SK-N-SH (cell line): ENCODE measurements around the gene SLC6A3. TPM values are rescaled to one million over a fixed set of nuclear protein-coding genes. Genes with fewer than 3 reads are reported as not detected.
"Not testable (repeated sequence)": the region's sequence is repeated elsewhere in the genome, so short reads cannot be mapped to it uniquely, and the experiment has no call there.

Experiments used
- CTCF ChIA-PET: fragments of 300-600, 350-600 bp; formaldehyde crosslinking; extraction: SDS; loops from one replicate; lab custom pipeline; 2021; lab: Yijun Ruan, JAX
- POLR2A ChIA-PET: fragments of 350-600 bp; sonication (Branson Sonifier 250); formaldehyde crosslinking; extraction: SDS; loops from one replicate; lab custom pipeline; 2020; ENCODE audit warnings: antibody characterized with exemption, inconsistent platforms; lab: Yijun Ruan, JAX
- DNase-seq: peaks from one replicate; pipeline ENCODE4 v3.0.0; 2012
- H2AFZ ChIP-seq: fragments of 200-600 bp; sonication (generic); 2 replicates; pipeline ENCODE4 v1.8.1; 2016; ENCODE audit warnings: antibody characterized with exemption, mild to moderate bottlenecking, low read depth
- H3F3A ChIP-seq: fragments of 200-600 bp; sonication (generic); replicated peaks from 2 replicates; pipeline ENCODE3; 2016; ENCODE audit warnings: antibody characterized with exemption, mild to moderate bottlenecking; ENCODE audit not compliant: insufficient read depth
- H3K27ac ChIP-seq, 2 experiments: fragments of 200-500 bp in 1 of 2; fragments of 200-600 bp in 1 of 2; sonication (Bioruptor generic) in 1 of 2; sonication (generic), shearing (Covaris generic) in 1 of 2; 2 replicates each; pipeline versions ENCODE4 v1.5.1 to v1.6.1; 2014 to 2016; ENCODE audit warnings: low read depth in 2 of 2, inconsistent platforms in 1 of 2, low read length in 1 of 2, mild to moderate bottlenecking in 1 of 2, mixed read lengths in 1 of 2
- H3K27me3 ChIP-seq: fragments of 200-600 bp; sonication (generic), shearing (Covaris generic); 2 replicates; pipeline ENCODE4 v1.6.1; 2016; ENCODE audit warnings: mixed run types; ENCODE audit not compliant: insufficient read depth
- H3K36me3 ChIP-seq, 2 experiments: fragments of 200-500 bp in 1 of 2; fragments of 200-600 bp in 1 of 2; sonication (Bioruptor generic) in 1 of 2; sonication (generic) in 1 of 2; replicated peaks in 1 of 2; 2 replicates each; pipeline versions ENCODE3 to v1.5.1; 2014 to 2016; ENCODE audit warnings: low read length in 1 of 2, mild to moderate bottlenecking in 1 of 2; ENCODE audit not compliant: insufficient read depth in 2 of 2, control insufficient read depth in 1 of 2
- H3K4me1 ChIP-seq, 2 experiments: fragments of 200-500 bp in 1 of 2; fragments of 200-600 bp in 1 of 2; sonication (Bioruptor generic) in 1 of 2; sonication (generic), shearing (Covaris generic) in 1 of 2; 2 replicates each; pipeline versions ENCODE4 v1.5.1 to v1.6.1; 2014 to 2016; ENCODE audit warnings: low read depth in 1 of 2, low read length in 1 of 2, mixed run types in 1 of 2; ENCODE audit not compliant: insufficient read depth in 2 of 2, control insufficient read depth in 1 of 2
- H3K4me2 ChIP-seq: fragments of 200-600 bp; sonication (generic), shearing (Covaris generic); 2 replicates; pipeline ENCODE4 v1.6.1; 2017; ENCODE audit warnings: mixed run types
- H3K4me3 ChIP-seq, 2 experiments: fragments of 200-500 bp in 1 of 2; fragments of 200-600 bp in 1 of 2; sonication (Bioruptor generic) in 1 of 2; sonication (generic), shearing (Covaris generic) in 1 of 2; 2 replicates each; pipeline versions ENCODE4 v1.5.1 to v1.8.1; 2014 to 2016; ENCODE audit warnings: low read depth in 2 of 2, inconsistent platforms in 1 of 2, low read length in 1 of 2, mild to moderate bottlenecking in 1 of 2, mixed read lengths in 1 of 2, moderate library complexity in 1 of 2
- H3K79me2 ChIP-seq: fragments of 200-600 bp; sonication (generic); 2 replicates; pipeline ENCODE4 v1.8.1; 2017; ENCODE audit warnings: mild to moderate bottlenecking; ENCODE audit not compliant: insufficient read depth
- H3K9ac ChIP-seq: fragments of 200-600 bp; sonication (generic); 2 replicates; pipeline ENCODE4 v1.6.1; 2017; ENCODE audit warnings: mixed run types
- H3K9me2 ChIP-seq: fragments of 200-600 bp; sonication (generic); 2 replicates; pipeline ENCODE4 v1.6.1; 2017; ENCODE audit warnings: mixed run types
- H3K9me3 ChIP-seq: fragments of 200-600 bp; sonication (generic); 2 replicates; pipeline ENCODE4 v1.6.1; 2017; ENCODE audit warnings: mixed run types, mild to moderate bottlenecking, moderate library complexity
- H4K20me1 ChIP-seq: fragments of 200-600 bp; sonication (generic); 2 replicates; pipeline ENCODE4 v1.6.1; 2017; ENCODE audit warnings: mild to moderate bottlenecking, mixed run types; ENCODE audit not compliant: insufficient read depth
- CHD2 ChIP-seq: fragments of 150-350 bp; IDR thresholded peaks from 2 replicates; pipeline ENCODE4 v1.6.1; 2018; ENCODE audit warnings: low read length; ENCODE audit not compliant: partially characterized antibody
- GATA2 ChIP-seq: sonication (generic); formaldehyde crosslinking; IDR thresholded peaks from 2 replicates; pipeline ENCODE4 v1.5.0; 2020; ENCODE audit warnings: mild to moderate bottlenecking, missing genetic modification reagents
- SIN3A ChIP-seq: IDR thresholded peaks from 2 replicates; pipeline ENCODE4 v1.6.1; 2012; ENCODE audit warnings: low read depth, mild to moderate bottlenecking, low read length, moderate library complexity, borderline replicate concordance
- TCF12 ChIP-seq: IDR thresholded peaks from 2 replicates; pipeline ENCODE4 v1.4.0; 2012
- TEAD4 ChIP-seq: IDR thresholded peaks from 2 replicates; pipeline ENCODE4 v1.4.0; 2012; ENCODE audit warnings: mild to moderate bottlenecking, borderline replicate concordance; ENCODE audit not compliant: insufficient read depth
- WGBS: methylation state at CpG from one replicate; pipeline ENCODE4 v1.1.6; 2017; ENCODE audit warnings: low lambda C conversion rate; 5-methylcytosine and 5-hydroxymethylcytosine counted together
- polyA plus RNA-seq, 3 experiments: library from polyadenylated mRNA; depleted of rRNA; stranded (reverse); fragments of >200 nt; gene quantifications; 2 replicates each; pipeline ENCODE4 v1.2.3, GENCODE V29; 2012
- TF ChIP-seq, protein P1 (sequence below): IDR thresholded peaks from 2 replicates; pipeline ENCODE4 v1.4.0; 2012; ENCODE audit warnings: low read depth
- TF ChIP-seq, protein P2 (sequence below): fragments of 150-350 bp; IDR thresholded peaks from 2 replicates; pipeline ENCODE4 v1.6.1; 2017; ENCODE audit warnings: antibody characterized with exemption, low read length, low read depth, borderline replicate concordance

Gene SLC6A3
- polyA plus RNA-seq, 1 of the 3 experiments (the other 2 are of a cell fraction): not detected

DNA sequence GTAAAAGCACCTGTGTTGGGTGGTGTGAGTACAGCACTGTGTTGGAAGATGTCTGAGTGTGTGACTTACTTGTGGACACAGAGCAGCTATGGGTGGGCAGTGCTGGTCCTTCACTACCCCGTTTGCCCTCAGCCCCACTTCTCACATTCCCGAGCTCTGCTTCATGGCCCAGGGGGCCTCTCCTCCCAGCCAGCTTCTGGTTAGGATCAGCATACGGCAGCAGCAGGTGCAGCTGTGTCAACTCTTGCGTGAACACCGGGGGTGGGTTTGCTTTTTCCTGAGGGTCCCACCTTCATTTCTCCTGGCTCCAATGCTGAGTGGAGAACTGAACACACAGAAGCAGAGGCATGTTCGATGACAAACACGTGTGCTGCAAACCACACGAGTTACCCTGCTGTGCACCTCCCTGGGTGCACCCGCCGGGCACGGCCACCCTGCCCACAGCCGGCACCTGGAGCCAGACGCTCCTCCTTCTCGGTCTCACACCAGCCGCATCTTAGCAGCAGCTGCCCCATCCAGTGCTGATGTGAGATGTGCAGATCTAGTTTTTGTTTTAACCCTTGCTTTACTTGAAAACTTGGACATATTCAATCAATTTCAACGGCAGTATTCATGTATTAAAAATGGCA is 14.9 kb upstream of the SLC6A3 start:
- Histone ChIP-seq H4K20me1 (no peaks in the 10 kb centered on the region), H3K79me2 (no peaks in the 10 kb centered on the region), H3K4me2 (no peak overlapping the region), H3K36me3 (peaks cover 4 to 32% of the 10 kb centered on the region in 2 experiments), H3K4me3 (no peak overlapping the region), H3K9me3 (0 out of 2 replicates have a peak, but pooled peaks cover 15% of the 10 kb centered on the region)
- DNase-seq: peak; percentile 24
- CTCF ChIA-PET: no interaction called here
- TF ChIP-seq CHD2: no peak
- TF ChIP-seq GATA2 (CRISPR knock-in tag): no peak
- TF ChIP-seq TEAD4: no peak
- TF ChIP-seq SIN3A: no peak
- TF ChIP-seq, protein P1, sequence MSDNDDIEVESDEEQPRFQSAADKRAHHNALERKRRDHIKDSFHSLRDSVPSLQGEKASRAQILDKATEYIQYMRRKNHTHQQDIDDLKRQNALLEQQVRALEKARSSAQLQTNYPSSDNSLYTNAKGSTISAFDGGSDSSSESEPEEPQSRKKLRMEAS: no peak
- no peak for TF ChIP-seq TCF12
- TF ChIP-seq, protein P2, sequence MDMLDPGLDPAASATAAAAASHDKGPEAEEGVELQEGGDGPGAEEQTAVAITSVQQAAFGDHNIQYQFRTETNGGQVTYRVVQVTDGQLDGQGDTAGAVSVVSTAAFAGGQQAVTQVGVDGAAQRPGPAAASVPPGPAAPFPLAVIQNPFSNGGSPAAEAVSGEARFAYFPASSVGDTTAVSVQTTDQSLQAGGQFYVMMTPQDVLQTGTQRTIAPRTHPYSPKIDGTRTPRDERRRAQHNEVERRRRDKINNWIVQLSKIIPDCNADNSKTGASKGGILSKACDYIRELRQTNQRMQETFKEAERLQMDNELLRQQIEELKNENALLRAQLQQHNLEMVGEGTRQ: no peak
- TF ChIP-seq, all 33 proteins: peak for 0
- Histone ChIP-seq H3K27ac (no peak overlapping the region), H3F3A (peaks cover 21% of the 10 kb centered on the region), H3K27me3 (no peaks in the 10 kb centered on the region), H3K9ac (no peak overlapping the region), H3K4me1 (peaks cover 0 to 7% of the 10 kb centered on the region in 2 experiments; a peak in 1 of 4 replicates), H2AFZ (no peak overlapping the region), H3K9me2 (no peaks in the 10 kb centered on the region)
- POLR2A ChIA-PET: no interaction called here
- 89% methylated on average over 11 of the region's 16 CpGs for WGBS

DNA sequence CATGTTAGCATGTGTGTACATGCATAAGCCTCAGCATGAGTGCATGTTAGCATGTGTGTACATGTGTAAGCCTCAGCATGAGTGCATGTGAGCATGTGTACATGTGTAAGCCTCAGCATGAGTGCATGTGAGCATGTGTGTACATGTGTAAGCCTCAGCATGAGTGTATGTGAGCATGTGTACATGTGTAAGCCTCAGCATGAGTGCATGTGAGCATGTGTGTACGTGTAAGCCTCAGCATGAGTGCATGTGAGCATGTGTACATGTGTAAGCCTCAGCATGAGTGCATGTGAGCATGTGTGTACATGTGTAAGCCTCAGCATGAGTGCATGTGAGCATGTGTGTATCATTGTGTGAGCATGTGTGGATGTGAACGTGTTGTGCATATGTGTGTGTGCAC is 14.2 kb upstream of the SLC6A3 start:
- H4K20me1 ChIP-seq, H3K79me2 ChIP-seq, H3K4me1 ChIP-seq, CTCF ChIA-PET, H3K27ac ChIP-seq, H3K9ac ChIP-seq, H3K9me2 ChIP-seq, DNase-seq, POLR2A ChIA-PET, H3K4me2 ChIP-seq, H3K27me3 ChIP-seq, H2AFZ ChIP-seq, H3K4me3 ChIP-seq: not testable (repeated sequence)
- H3K9me3 ChIP-seq: peaks cover 20% of the 10 kb centered on the region; the same call in 1 of the 2 replicates
- peaks cover 14% of the 10 kb centered on the region for H3F3A ChIP-seq
- peaks cover 4 to 32% of the 10 kb centered on the region in 2 experiments for H3K36me3 ChIP-seq
- 100% methylated on average over 2 of the region's 2 CpGs for WGBS

- H3K9me3 ChIP-seq: peaks cover 21% of the 10 kb centered on the region; the same call in 1 of the 2 replicates
- H3K79me2 ChIP-seq, DNase-seq, H3K9ac ChIP-seq, H2AFZ ChIP-seq, H3K9me2 ChIP-seq, CTCF ChIA-PET, H3K27ac ChIP-seq, H3K36me3 ChIP-seq, H3K4me2 ChIP-seq, POLR2A ChIA-PET, H3K4me3 ChIP-seq, H3K27me3 ChIP-seq, H3K4me1 ChIP-seq, H4K20me1 ChIP-seq: not testable (repeated sequence)
- WGBS: 54% methylated on average over 13 of the region's 20 CpGs
- peaks cover 14% of the 10 kb centered on the region for H3F3A ChIP-seq
These were observed 11.1 kb upstream of the SLC6A3 start for GRCh38 chr5:1456110-1456881.
